GM18951 (cell line): ENCODE results near the gene SLCO1A2.

Source experiments
- POLR2A ChIP-seq: IDR thresholded peaks from 4 replicates; pipeline ENCODE4 v1.6.1; 2011; ENCODE audit warnings: mild to moderate bottlenecking; ENCODE audit not compliant: insufficient read length, insufficient read depth; ENCODE audit errors: extremely low read depth
- in situ Hi-C: fragments of 300-500 bp; cut with MboI; formaldehyde crosslinking; loops from one replicate; pipeline ENCODE4 v1.12.0; 2022; ENCODE audit warnings: low sequenced_read_pairs, mixed read lengths, inconsistent platforms; ENCODE audit not compliant: unreplicated experiment

SLCO1A2 gene

DNA sequence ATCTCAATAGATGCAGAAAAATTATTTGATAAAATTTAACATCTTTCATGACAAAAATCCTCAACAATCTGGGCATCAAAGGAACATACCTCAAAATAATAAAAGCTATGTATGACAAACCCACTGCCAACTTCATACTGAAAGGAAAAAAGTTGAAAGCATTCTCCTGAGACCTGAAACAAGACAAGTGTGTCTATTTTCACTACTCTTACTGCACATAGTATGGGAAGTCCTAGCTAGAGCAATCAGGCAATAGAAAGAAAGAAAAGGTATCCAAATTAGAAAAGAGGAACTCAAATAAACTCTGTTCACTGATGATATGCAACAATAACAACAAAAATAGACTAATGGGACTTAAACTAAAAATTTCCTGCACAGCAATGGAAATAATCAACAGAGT lies 113.6 kb downstream of the SLCO1A2 start:
- in situ Hi-C loops = no loop called here
- TF ChIP-seq POLR2A = no peak

DNA sequence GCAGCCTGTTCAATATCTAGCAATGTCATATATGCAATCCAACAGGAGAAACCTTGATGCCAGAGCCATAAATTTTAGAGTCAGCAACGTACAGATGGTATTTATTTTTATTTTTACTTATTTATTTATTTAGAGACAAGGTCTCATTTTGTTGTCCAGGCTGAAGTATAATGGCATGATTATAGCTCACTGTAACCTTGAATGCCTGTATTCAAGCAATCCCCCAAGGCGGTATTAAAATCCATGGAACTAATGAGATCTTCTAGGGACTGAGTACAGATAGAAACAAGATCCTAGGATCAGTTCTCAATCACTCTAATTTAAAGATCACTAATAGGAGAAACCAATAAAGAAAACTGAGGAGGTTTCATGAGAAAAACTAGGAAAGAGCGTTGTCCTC lies 114.5 kb downstream of the SLCO1A2 start:
- TF ChIP-seq POLR2A = no peak
- in situ Hi-C loops = no loop called here

DNA sequence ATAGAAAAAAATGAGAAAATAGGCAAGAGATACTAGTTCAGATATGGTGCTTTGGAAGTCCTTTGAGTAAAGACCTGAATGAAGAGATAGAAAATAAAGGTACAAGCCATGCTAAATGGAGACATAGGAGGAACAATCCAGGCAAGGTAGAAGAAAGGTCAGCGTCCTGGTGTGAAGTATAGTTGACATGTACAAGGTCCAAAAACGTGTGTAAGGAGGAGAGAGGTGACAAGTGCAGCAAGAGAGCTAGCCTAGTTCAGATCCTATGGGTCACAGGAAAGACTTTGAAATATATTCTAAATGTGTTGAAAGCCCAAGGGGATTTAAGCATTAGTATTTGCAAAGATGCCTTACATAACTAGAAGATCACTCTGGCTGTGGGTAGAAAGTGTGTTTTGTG lies 115.5 kb downstream of the SLCO1A2 start:
- in situ Hi-C loops = no loop called here
- TF ChIP-seq POLR2A = no peak
